ENCODE data around the gene C4A.

The C4A gene

DNA sequence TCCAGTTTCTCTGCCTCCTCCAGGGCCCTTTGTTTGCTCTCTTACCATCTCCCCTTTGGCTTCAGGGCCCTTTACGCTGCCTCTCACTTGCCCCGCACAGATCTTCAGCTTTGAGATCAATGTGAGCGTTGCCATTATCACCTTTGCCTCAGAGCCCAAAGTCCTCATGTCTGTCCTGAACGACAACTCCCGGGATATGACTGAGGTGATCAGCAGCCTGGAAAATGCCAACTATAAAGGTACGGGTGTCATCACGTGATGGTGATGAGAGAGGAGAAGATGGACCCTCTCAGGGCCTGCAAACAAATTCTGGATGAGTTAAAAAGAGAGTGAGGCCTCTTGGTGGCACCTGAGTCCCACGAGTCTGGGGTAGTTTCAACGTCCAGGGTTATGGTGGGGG, 46.0 kb upstream of the C4A start:
- H3K9me3 ChIP-seq (ENCODE audit: insufficient read depth, low read length) = no peaks in the 10 kb centered on the region
- TF ChIP-seq EZH2phosphoT487 (conservative IDR thresholded peaks at IDR 0.05; ENCODE audit: low read length) = no peak
- TF ChIP-seq, protein P1, sequence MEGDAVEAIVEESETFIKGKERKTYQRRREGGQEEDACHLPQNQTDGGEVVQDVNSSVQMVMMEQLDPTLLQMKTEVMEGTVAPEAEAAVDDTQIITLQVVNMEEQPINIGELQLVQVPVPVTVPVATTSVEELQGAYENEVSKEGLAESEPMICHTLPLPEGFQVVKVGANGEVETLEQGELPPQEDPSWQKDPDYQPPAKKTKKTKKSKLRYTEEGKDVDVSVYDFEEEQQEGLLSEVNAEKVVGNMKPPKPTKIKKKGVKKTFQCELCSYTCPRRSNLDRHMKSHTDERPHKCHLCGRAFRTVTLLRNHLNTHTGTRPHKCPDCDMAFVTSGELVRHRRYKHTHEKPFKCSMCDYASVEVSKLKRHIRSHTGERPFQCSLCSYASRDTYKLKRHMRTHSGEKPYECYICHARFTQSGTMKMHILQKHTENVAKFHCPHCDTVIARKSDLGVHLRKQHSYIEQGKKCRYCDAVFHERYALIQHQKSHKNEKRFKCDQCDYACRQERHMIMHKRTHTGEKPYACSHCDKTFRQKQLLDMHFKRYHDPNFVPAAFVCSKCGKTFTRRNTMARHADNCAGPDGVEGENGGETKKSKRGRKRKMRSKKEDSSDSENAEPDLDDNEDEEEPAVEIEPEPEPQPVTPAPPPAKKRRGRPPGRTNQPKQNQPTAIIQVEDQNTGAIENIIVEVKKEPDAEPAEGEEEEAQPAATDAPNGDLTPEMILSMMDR (IDR thresholded peaks at IDR 0.05; ENCODE audit: insufficient read depth, low read length, poor library complexity, severe bottlenecking) = no peak
- no peak overlapping the region for H2AFZ ChIP-seq (ENCODE audit: low read depth, low read length, severe bottlenecking)
- no peak overlapping the region for H3K9ac ChIP-seq (ENCODE audit: low read length)
- no peak overlapping the region for H3K27ac ChIP-seq (ENCODE audit: low read depth, low read length)
- no peaks in the 10 kb centered on the region for H3K79me2 ChIP-seq (ENCODE audit: insufficient read depth, low read length)
- H3K4me2 ChIP-seq (ENCODE audit: low read depth, low read length, poor library complexity, severe bottlenecking) = no peak overlapping the region
- H3F3A ChIP-seq (ENCODE audit: insufficient read depth) = no peaks in the 10 kb centered on the region
- no peak overlapping the region for H3K4me3 ChIP-seq (ENCODE audit: insufficient read depth, low read length, poor library complexity, severe bottlenecking)
- H3K9me2 ChIP-seq (replicated peaks; ENCODE audit: insufficient read depth, low read length) = no peaks in the 10 kb centered on the region
- no peaks in the 10 kb centered on the region for H3K27me3 ChIP-seq (ENCODE audit: low read length)
- no peaks in the 10 kb centered on the region for H3K36me3 ChIP-seq (ENCODE audit: low read length)
- H4K20me1 ChIP-seq (ENCODE audit: low read depth, low read length) = no peaks in the 10 kb centered on the region

DNA sequence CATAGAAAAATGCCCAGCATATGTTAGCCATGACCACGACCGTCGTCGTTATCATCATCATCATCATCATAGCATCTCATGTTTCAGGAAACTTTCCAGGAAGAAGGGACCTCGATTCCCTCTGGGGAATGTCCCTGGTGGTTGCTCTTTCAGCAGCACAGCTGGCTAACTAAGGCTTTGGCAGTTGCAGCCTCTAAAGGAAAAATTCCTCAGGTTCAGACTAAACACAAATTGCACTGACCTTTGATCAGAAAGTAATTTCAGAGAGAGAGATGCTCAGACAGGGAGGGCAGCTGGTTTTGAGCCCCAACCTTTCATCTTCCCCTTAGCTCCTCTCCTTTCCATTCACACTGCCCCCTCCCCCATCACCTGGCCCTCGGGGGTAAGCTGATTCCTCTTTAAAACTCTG, 41.6 kb upstream of the C4A start:
- H3K27ac ChIP-seq (ENCODE audit: low read depth, low read length) = no peak overlapping the region
- H3K9me3 ChIP-seq (ENCODE audit: insufficient read depth, low read length) = no peaks in the 10 kb centered on the region
- H3K4me2 ChIP-seq (ENCODE audit: low read depth, low read length, poor library complexity, severe bottlenecking) = no peak overlapping the region
- no peaks in the 10 kb centered on the region for H3K9me2 ChIP-seq (replicated peaks; ENCODE audit: insufficient read depth, low read length)
- no peaks in the 10 kb centered on the region for H3F3A ChIP-seq (ENCODE audit: insufficient read depth)
- no peak overlapping the region for H3K4me3 ChIP-seq (ENCODE audit: insufficient read depth, low read length, poor library complexity, severe bottlenecking)
- H2AFZ ChIP-seq (ENCODE audit: low read depth, low read length, severe bottlenecking) = no peak overlapping the region
- H3K27me3 ChIP-seq (ENCODE audit: low read length) = no peaks in the 10 kb centered on the region
- H3K36me3 ChIP-seq (ENCODE audit: low read length) = no peaks in the 10 kb centered on the region
- no peak for TF ChIP-seq EZH2phosphoT487 (conservative IDR thresholded peaks at IDR 0.05; ENCODE audit: low read length)
- TF ChIP-seq, protein P1 (IDR thresholded peaks at IDR 0.05; ENCODE audit: insufficient read depth, low read length, poor library complexity, severe bottlenecking) = no peak
- no peak overlapping the region for H3K9ac ChIP-seq (ENCODE audit: low read length)
- H3K79me2 ChIP-seq (ENCODE audit: insufficient read depth, low read length) = no peaks in the 10 kb centered on the region
- H4K20me1 ChIP-seq (ENCODE audit: low read depth, low read length) = no peaks in the 10 kb centered on the region

DNA sequence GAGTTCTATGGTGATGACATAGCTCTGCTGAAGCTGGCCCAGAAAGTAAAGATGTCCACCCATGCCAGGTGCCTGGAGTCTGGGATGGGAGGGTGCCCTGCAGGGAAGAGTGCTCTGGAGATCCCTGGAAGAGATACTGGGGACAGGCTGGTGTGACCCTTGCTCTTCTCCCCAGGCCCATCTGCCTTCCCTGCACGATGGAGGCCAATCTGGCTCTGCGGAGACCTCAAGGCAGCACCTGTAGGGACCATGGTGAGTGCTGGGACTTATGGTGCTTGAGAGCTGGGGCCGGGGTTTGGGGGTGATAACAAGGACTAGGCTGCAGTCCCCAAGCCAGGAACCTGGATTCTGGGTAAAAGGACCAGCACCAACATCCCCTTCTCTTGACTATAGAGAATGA, 38.1 kb upstream of the C4A start:
- H3K4me3 ChIP-seq (ENCODE audit: insufficient read depth, low read length, poor library complexity, severe bottlenecking) = no peak overlapping the region
- H3K27me3 ChIP-seq (ENCODE audit: low read length) = no peaks in the 10 kb centered on the region
- H3F3A ChIP-seq (ENCODE audit: insufficient read depth) = no peaks in the 10 kb centered on the region
- no peak overlapping the region for H3K4me2 ChIP-seq (ENCODE audit: low read depth, low read length, poor library complexity, severe bottlenecking)
- no peak overlapping the region for H3K27ac ChIP-seq (ENCODE audit: low read depth, low read length)
- H3K36me3 ChIP-seq (ENCODE audit: low read length) = no peaks in the 10 kb centered on the region
- no peaks in the 10 kb centered on the region for H3K9me3 ChIP-seq (ENCODE audit: insufficient read depth, low read length)
- no peak for TF ChIP-seq EZH2phosphoT487 (conservative IDR thresholded peaks at IDR 0.05; ENCODE audit: low read length)
- TF ChIP-seq, protein P1 (IDR thresholded peaks at IDR 0.05; ENCODE audit: insufficient read depth, low read length, poor library complexity, severe bottlenecking) = no peak
- H3K9me2 ChIP-seq (replicated peaks; ENCODE audit: insufficient read depth, low read length) = no peaks in the 10 kb centered on the region
- H3K79me2 ChIP-seq (ENCODE audit: insufficient read depth, low read length) = no peaks in the 10 kb centered on the region
- H2AFZ ChIP-seq (ENCODE audit: low read depth, low read length, severe bottlenecking) = no peak overlapping the region
- H3K9ac ChIP-seq (ENCODE audit: low read length) = no peak overlapping the region
- no peaks in the 10 kb centered on the region for H4K20me1 ChIP-seq (ENCODE audit: low read depth, low read length)

DNA sequence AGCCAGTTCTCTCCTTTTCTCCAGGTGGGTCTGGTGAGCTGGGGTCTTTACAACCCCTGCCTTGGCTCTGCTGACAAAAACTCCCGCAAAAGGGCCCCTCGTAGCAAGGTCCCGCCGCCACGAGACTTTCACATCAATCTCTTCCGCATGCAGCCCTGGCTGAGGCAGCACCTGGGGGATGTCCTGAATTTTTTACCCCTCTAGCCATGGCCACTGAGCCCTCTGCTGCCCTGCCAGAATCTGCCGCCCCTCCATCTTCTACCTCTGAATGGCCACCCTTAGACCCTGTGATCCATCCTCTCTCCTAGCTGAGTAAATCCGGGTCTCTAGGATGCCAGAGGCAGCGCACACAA, 36.7 kb upstream of the C4A start:
- Histone ChIP-seq H4K20me1 (ENCODE audit: low read depth, low read length) (no peaks in the 10 kb centered on the region), H3K9ac (ENCODE audit: low read length) (no peak overlapping the region), H3F3A (ENCODE audit: insufficient read depth) (no peaks in the 10 kb centered on the region), H3K27me3 (ENCODE audit: low read length) (no peaks in the 10 kb centered on the region), H2AFZ (ENCODE audit: low read depth, low read length, severe bottlenecking) (no peak overlapping the region), H3K4me2 (ENCODE audit: low read depth, low read length, poor library complexity, severe bottlenecking) (no peak overlapping the region), H3K9me3 (ENCODE audit: insufficient read depth, low read length) (no peaks in the 10 kb centered on the region), H3K27ac (ENCODE audit: low read depth, low read length) (no peak overlapping the region), H3K9me2 (replicated peaks; ENCODE audit: insufficient read depth, low read length) (no peaks in the 10 kb centered on the region), H3K36me3 (ENCODE audit: low read length) (no peaks in the 10 kb centered on the region), H3K4me3 (ENCODE audit: insufficient read depth, low read length, poor library complexity, severe bottlenecking) (no peak overlapping the region), H3K79me2 (ENCODE audit: insufficient read depth, low read length) (no peaks in the 10 kb centered on the region)
- TF ChIP-seq EZH2phosphoT487 (conservative IDR thresholded peaks at IDR 0.05; ENCODE audit: low read length) = no peak
- TF ChIP-seq, protein P1 (IDR thresholded peaks at IDR 0.05; ENCODE audit: insufficient read depth, low read length, poor library complexity, severe bottlenecking) = no peak

All from SU-DHL-6 (cell line).